Suprapubic skin (tissue), 4 donors: Measurements from ENCODE around the gene CLIC3. TPM values are rescaled to one million over a fixed set of nuclear protein-coding genes. Genes with fewer than 3 reads are reported as not detected.

Experiments
- DNase-seq, 2 donors: peaks; one replicate each; pipeline ENCODE4 v3.0.0-alpha.2; 2019; ENCODE audit warnings: low spot score in 2 of 2
- H3K27ac ChIP-seq: fragments of 200-600 bp; sonication (generic); one replicate; pipeline ENCODE4 v1.5.1; 2019
- H3K27me3 ChIP-seq: fragments of 200-600 bp; sonication (generic); one replicate; pipeline ENCODE4 v1.5.1; 2019
- H3K36me3 ChIP-seq: fragments of 200-600 bp; sonication (generic); one replicate; pipeline ENCODE4 v1.5.1; 2019
- H3K4me1 ChIP-seq: fragments of 200-600 bp; sonication (generic); one replicate; pipeline ENCODE4 v1.5.1; 2019
- H3K4me3 ChIP-seq: fragments of 200-600 bp; sonication (generic); one replicate; pipeline ENCODE4 v1.5.1; 2019; ENCODE audit warnings: mild to moderate bottlenecking
- H3K9me3 ChIP-seq: fragments of 200-600 bp; sonication (generic); one replicate; pipeline ENCODE4 v1.5.1; 2019
- EP300 ChIP-seq: sonication (generic); formaldehyde crosslinking; IDR thresholded peaks from one replicate; pipeline ENCODE4 v1.6.1; 2017; ENCODE audit warnings: antibody characterized with exemption
- POLR2A ChIP-seq, 2 donors: fragments of 450-650 bp; IDR thresholded peaks; one replicate each; pipeline ENCODE4 v1.6.1; 2017; ENCODE audit warnings: antibody characterized with exemption in 2 of 2, mild to moderate bottlenecking in 2 of 2, moderate library complexity in 2 of 2
- POLR2AphosphoS5 ChIP-seq, 3 donors: sonication (generic); formaldehyde crosslinking; IDR thresholded peaks; one replicate each; pipeline ENCODE4 v1.6.1; 2017; ENCODE audit warnings: antibody characterized with exemption in 3 of 3
- WGBS: methylation state at CpG from one replicate; pipeline ENCODE4 v1.1.5; 2018; 5-methylcytosine and 5-hydroxymethylcytosine counted together
- total RNA-seq, 4 donors: library from RNA; depleted of rRNA; stranded (reverse); fragments of >200 nt; gene quantifications; one replicate each; pipeline ENCODE4 v1.1.0, GENCODE V29; 2016
- TF ChIP-seq, protein P1 (sequence below), 2 donors: fragments of 200-600 bp in 1 of 2; fragments of 450-650 bp in 1 of 2; sonication (generic) in 1 of 2; IDR thresholded peaks; one replicate each; pipeline ENCODE4 v1.5.1; 2016 to 2019; ENCODE audit warnings: antibody characterized with exemption in 2 of 2, mild to moderate bottlenecking in 1 of 2, moderate library complexity in 1 of 2

CLIC3 gene
- total RNA-seq, 4 donors from 2014 or later: 20.6 to 159 (median 130) TPM

- Histone ChIP-seq H3K36me3 (no peaks in the 10 kb centered on the region), H3K4me3 (peak overlapping the region; percentile 33), H3K9me3 (no peaks in the 10 kb centered on the region), H3K27me3 (peaks cover 4% of the 10 kb centered on the region), H3K4me1 (peaks cover 64% of the 10 kb centered on the region), H3K27ac (no peak overlapping the region)
- WGBS: no CpG with 5 or more reads among the region's 40 CpGs
- no peak for TF ChIP-seq POLR2A (IDR thresholded peaks at IDR 0.05)
- TF ChIP-seq POLR2AphosphoS5 (IDR thresholded peaks at IDR 0.05): no peak
- no peak for TF ChIP-seq EP300
- TF ChIP-seq, protein P1, sequence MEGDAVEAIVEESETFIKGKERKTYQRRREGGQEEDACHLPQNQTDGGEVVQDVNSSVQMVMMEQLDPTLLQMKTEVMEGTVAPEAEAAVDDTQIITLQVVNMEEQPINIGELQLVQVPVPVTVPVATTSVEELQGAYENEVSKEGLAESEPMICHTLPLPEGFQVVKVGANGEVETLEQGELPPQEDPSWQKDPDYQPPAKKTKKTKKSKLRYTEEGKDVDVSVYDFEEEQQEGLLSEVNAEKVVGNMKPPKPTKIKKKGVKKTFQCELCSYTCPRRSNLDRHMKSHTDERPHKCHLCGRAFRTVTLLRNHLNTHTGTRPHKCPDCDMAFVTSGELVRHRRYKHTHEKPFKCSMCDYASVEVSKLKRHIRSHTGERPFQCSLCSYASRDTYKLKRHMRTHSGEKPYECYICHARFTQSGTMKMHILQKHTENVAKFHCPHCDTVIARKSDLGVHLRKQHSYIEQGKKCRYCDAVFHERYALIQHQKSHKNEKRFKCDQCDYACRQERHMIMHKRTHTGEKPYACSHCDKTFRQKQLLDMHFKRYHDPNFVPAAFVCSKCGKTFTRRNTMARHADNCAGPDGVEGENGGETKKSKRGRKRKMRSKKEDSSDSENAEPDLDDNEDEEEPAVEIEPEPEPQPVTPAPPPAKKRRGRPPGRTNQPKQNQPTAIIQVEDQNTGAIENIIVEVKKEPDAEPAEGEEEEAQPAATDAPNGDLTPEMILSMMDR (IDR thresholded peaks at IDR 0.05): no peak
- no peak for DNase-seq
These were observed 1.5 kb downstream of the CLIC3 start for GRCh38 chr9:136994888-136995230.

GRCh38 chr9:136994180-136994887 lies 2.0 kb downstream of the CLIC3 start:
- Histone ChIP-seq H3K9me3 (no peaks in the 10 kb centered on the region), H3K36me3 (no peaks in the 10 kb centered on the region), H3K4me1 (peaks cover 64% of the 10 kb centered on the region), H3K27ac (no peak overlapping the region), H3K4me3 (peak overlapping the region; percentile 33), H3K27me3 (peaks cover 4% of the 10 kb centered on the region)
- no CpG with 5 or more reads among the region's 54 CpGs for WGBS
- no peak for TF ChIP-seq EP300
- no peak for TF ChIP-seq POLR2AphosphoS5 (IDR thresholded peaks at IDR 0.05)
- TF ChIP-seq, protein P1 (IDR thresholded peaks at IDR 0.05): no peak
- TF ChIP-seq POLR2A (IDR thresholded peaks at IDR 0.05): no peak
- no peak for DNase-seq

GRCh38 chr9:136992819-136993369 lies 3.5 kb downstream of the CLIC3 start:
- Histone ChIP-seq H3K4me1 (peaks cover 63% of the 10 kb centered on the region), H3K27ac (peak overlapping the region; percentile 82), H3K27me3 (peaks cover 4% of the 10 kb centered on the region), H3K4me3 (peak overlapping the region; percentile 82), H3K9me3 (no peaks in the 10 kb centered on the region), H3K36me3 (no peaks in the 10 kb centered on the region)
- DNase-seq: no peak
- WGBS: 40% methylated on average over 1 of the region's 18 CpGs
- TF ChIP-seq POLR2A (IDR thresholded peaks at IDR 0.05): no peak
- TF ChIP-seq EP300: no peak
- TF ChIP-seq, protein P1 (IDR thresholded peaks at IDR 0.05): no peak
- TF ChIP-seq POLR2AphosphoS5 (IDR thresholded peaks at IDR 0.05): no peak

DNA sequence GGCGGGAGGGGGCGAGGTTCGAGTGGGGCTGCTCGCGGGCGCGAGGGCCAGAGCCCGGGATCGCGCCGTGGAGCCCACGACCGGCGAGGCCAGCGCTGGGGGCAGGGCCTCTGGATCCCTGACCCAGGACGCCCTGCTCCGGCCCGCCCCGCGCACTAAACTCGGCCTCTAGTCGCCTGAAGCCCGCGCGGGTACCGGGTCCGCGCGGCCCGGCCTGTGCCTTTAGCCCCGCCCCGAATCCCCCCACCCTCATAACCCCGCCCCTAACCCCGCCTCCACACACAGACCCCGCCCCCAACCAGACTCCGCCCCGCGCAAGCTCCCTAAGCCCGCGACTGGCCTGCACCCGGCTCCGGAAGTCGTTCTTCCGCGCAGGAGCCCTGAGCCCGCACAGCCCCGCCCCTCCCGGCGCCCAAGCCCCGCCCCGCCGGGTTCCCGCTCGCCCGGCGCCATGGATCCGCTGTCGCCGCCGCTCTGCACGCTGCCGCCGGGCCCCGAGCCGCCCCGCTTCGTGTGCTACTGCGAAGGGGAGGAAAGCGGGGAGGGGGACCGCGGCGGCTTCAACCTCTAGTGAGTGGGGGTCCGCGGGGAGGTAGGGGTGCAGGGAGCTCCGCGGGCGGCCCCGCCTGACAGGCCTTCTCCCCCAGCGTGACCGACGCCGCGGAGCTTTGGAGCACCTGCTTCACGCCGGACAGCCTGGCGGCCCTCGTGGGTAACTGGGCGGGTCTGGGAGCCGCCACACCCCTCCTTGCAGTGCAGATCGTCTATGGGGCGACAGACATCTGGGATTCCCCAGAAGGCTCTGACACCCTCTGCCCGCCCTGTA lies 4.2 kb downstream of the CLIC3 start, which contains the start of gene PAXX:
Gene PAXX, plus strand, starts transcription at position 430 of the 826 bp plus-strand sequence. Its CDS starts 22 bp downstream, at position 452.
- Histone ChIP-seq H3K27me3 (no peaks in the 10 kb centered on the region), H3K9me3 (no peaks in the 10 kb centered on the region), H3K4me1 (peaks cover 56% of the 10 kb centered on the region), H3K36me3 (no peaks in the 10 kb centered on the region), H3K27ac (peak within 1 kb of the TSS; percentile 82), H3K4me3 (peak within 1 kb of the TSS; percentile 82)
- TF ChIP-seq EP300 (no peak), POLR2A (IDR thresholded peaks at IDR 0.05) (no peak), POLR2AphosphoS5 (IDR thresholded peaks at IDR 0.05) (no peak)
- TF ChIP-seq, protein P1 (IDR thresholded peaks at IDR 0.05): no peak
- WGBS: under 1% methylated on average over 26 of the region's 92 CpGs
- peak; percentile 92 to 93 for DNase-seq
